T-helper 1 cell (primary cell): ENCODE results near the gene TEX51.

Experiments
- DNase-seq, 5 donors: peaks; one replicate each; pipeline ENCODE4 v3.0.0-alpha.2; 2012 to 2020
- total RNA-seq, 4 donors: gene quantifications; one replicate each; lab custom pipeline; 2026; lab: John Stamatoyannopoulos, UW

Gene TEX51
- total RNA-seq: 0 reads per million in 4 donors

DNA sequence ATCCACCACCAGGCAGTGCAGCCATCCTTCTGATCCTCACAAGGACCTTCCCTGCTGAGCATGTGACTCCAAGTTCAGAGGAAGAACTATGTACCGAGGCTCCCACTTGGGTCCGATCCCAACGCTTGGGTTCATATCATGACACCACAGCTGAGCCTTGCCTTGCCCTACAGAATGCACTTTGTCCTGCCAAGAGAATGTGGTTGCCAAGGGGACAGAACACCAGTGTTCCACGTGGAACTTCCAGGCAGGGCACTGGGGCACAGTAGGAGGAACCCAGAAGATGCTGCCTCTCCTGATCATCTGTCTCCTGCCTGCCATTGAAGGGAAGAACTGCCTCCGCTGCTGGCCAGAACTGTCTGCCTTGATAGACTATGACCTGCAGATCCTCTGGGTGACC, at the start of gene TEX51:
Gene TEX51 (plus strand): TSS at position 255 of the 400 bp plus-strand sequence. CDS start 29 bp downstream, at position 284.
- no peak for DNase-seq

DNA sequence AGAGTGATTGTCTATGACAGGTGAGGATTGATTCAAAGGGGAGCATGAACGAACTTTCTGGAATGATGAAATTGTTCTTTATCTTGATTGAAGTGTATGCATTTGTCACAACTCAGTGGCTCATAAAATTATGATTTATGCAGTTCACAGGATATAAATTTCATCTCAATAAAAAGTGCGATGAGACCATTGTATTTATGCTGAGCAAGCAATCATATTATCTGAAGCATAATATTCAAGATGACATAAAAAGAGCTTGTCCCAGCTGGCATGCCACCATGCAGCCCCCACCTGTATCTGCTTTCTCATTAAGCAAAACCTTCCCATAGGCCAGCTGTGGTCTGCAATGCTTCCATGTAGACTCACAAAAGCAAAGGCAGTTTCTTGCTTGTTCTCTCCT, 49.6 kb upstream of the TEX51 start:
- DNase-seq: no peak

DNA sequence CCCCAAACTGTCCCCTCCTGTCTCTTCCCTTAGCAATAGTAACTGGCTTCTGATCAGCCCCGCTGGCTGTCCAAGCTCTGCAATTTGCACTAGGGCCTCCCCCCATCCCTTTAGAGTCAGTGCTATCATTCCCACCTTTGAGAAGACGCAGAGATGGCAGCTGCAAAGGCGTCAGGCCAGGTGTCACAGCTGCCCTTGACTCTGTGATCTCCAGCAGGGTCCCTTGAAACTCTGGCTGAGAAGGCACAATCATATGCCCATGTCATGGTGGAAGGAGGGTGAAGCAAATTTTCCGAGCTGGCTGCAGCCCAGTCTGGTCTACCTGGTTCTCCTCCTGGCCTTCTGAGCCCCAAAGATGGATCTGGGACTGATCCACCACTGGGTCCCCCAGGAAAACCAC, 49.2 kb upstream of the TEX51 start:
- DNase-seq: no peak

DNA sequence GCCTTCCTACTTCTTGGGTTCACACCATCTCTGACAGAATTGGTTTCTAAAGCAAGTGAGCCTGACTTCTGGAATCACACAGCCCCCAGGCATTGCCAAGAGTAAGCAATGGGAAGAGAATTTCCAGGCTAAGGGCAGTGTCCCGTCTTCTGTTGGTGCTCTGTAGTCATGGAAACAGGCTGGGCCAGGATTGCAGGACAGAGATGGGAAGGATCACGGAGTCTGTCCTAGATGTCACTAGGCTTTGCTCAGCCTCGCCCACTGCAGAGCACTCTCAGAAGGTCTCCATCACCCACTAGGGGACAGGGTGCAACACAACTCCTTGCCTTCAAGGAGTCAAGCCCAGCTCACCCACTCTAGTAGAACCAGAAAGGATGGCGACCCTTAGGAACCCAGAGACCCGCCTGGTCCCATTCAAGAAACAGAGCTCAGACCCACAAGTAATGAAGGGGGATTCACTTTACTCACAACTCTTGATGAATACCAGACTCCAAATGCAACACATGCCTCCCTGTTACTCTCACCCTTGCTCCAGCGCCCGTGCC, 48.6 kb upstream of the TEX51 start:
- DNase-seq: no peak

DNA sequence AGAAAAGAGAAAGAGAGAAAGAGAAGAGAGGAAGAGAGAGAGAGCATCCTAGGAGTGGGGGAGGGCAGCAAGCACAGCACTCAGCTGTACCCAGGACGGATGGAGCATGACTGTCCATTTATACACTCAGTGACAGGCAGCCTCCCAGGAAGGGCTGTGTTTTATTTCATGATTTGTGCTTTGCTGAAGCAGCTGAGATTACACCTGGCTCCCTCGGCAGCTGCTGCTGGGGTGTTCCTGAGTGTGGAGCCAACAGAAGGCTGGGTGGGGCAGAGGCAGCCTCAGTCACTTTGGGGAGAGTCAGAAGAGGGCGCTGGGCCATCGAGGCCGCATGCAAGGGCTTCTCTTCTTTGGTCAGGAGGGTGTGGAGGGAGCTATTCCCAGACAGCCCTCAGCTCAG, 47.8 kb upstream of the TEX51 start:
- no peak for DNase-seq

DNA sequence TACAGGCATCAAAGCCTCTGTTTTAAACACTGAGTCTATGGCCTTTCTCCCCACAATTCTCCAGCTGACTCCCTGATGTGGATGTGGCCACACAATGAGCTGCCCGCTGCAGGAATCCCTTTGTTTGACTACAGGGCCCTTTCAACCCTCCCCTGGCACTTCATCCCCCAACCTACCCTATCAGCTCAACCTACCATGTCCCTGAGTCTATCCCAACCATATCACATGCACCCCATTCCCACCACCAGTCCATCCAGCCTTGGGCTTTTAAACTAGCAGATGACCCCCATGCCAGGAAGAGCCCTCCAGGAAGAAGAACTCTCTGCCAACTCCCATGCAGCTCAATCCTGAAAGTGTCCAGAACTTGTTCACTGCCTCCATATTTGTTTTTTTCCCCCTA, 46.9 kb upstream of the TEX51 start:
- DNase-seq: no peak

DNA sequence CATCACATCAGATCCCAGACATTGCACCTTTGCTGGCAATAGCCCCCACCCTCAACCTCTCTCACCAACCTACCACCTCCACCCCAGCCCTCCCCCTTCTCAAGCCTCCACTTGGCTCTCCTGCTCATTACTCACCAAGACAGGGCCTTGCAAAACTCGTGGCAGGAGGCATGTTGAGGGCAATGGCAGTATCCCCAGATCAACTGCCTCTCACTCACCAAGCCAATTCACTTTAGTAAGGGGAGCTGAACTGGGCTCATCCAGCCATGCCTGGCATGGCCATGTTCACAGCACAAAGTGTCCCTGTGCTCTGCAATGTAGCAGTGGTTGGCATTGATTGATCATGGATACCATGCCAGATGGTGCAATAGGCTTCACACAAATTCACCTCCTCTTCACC, 46.3 kb upstream of the TEX51 start:
- DNase-seq: no peak

DNA sequence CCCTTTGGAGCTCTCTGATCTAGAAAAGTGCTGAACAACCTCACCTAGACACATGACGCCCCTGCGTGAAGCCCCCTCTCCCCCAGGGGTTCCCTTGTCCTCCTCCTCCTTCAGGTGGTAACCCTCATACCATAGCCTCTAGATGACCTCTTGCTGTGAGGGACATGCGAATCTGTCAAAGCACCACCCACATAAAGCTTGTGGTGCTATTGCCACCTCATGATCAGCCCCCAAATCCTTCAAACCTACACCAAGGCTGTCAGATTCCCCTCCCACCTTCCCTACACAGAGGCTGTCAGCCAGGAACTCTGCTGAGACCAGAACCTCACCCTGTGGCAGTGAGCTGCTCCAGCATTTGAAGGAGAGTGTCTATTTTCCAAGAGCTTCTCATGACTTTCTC, 43.1 kb upstream of the TEX51 start:
- no peak for DNase-seq

DNA sequence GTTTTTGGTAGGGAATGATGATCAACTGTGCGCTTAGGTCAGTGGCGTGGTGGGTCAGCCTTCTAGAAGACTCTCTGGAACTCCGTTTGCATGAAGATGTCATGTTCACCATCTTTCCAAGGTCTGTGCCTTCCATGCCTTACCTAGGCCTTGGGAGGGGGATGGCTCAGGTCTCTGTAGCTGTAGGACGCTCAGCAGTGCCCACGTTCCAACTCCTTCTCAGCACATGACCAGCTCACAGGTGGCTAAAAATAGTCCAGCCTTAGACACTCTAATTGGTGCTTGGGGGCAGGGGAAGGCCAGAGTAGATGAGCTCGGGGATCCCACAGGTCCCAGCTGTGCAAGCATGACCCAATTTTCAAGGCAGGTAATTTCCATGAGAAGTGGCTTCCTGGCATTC, 42.3 kb upstream of the TEX51 start:
- DNase-seq: no peak

DNA sequence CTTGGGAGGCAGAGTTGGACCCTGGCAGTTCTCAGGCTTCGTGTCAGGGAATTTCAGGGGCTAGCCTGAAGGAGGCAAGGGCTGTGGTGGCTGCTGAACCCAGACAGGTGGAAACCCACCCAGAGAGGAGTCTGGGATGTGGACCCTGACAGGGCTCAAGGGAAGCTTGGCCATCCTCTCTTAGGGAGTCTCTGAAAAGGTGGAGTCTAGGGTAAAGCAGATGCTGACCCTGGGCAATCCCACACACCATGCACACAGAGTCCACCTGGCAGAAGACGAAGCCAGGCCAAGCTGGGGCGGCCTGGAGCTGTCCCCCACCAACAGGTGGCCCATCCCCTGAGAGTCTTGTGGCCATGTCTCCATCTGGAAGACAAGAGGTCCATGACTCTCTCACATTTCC, 41.2 kb upstream of the TEX51 start:
- DNase-seq: no peak

DNA sequence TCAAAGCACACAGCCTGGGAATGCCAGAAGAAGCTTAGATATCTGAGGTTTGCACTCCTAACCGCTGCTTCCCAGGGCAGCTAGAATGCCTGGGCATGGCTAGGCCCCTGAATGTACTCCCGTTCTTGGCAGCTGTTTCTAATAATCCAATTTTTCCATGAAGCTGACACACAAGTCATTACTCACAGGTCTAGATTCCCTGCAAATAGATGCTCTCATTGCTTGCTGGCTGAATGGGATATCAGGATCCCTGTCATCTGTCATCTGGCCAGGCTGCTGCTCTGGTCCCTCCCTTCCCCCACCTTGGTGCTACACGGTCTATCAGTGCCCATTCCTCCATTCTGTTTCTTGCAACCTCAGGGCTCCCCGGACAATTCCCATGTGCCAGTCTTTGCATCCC, 40.7 kb upstream of the TEX51 start:
- DNase-seq: no peak

DNA sequence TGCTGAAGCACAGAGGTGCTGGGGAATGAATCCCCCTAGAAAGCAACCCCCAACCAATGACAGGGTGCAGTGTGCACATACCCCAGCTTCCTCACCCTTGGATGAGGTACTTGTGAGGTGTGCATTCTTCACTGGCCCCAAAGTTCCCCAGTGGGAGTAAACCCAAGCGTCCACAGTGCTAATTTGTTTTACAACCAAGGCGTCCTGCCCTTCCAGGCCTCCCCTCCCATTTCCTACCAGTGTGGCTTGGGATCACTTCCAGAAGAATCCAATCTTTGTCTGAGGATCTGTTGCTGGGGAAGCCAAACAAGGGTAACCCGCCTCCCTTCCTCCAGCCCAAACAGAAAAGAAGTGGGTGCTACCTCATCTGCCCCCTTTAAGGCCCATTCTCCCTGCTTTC, 40.3 kb upstream of the TEX51 start:
- DNase-seq: no peak

DNA sequence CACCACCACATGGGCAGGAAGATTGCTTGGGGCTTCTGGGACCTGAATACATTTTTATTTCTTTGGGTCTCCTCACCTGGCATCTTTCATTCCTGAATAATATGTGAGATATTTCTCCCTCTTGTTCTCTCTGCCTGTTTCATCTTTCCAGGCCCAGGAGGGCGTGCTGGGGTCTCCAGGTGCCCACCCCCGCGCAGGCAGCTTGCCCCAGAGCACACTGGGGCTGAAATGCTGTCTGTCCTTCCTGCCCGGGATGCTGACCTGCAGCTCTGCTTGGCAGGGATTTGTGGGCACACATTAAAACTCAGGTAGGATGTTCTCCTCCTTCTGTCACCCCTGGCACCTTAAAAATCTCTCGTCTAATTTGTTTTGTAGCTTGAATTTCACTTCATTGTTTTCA, 39.7 kb upstream of the TEX51 start:
- no peak for DNase-seq

DNA sequence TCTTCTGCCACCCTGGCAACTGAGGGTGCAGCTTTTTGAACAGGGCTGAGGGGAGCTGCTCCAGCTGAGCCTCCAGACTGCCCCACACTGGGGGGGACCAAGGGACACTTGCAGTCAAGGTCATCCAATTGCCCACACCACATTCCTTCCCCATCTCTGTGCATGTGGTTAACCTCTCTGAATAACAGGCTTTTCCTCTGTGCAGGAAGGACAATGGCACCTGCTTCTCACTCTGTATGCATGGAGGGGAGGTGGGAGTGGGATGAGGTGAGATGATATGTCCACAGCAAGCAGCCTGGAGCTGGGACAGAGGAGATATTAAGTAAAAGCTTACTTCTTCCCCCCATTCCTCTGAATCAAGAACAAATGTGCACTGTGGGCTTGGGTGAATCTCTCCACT, 39.1 kb upstream of the TEX51 start:
- DNase-seq: no peak

DNA sequence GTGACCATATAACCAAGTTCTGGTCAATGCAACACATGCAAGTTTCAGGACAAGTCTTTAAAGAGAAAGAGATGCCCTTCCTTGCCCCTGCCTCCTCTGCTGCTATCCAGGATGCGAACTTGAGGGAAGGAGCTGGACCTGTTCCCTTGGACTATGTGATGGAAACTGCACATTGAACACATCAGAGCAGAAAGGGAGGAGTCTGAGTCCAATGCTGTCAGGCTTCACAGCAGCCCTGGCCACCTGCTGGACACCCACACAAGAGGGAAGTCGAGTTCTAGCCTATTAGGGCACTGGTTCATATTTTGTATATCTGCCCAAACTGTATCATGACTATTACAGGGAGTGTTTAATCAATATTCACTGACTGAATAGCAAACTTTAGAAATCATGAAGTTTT, 38.3 kb upstream of the TEX51 start:
- DNase-seq: no peak

DNA sequence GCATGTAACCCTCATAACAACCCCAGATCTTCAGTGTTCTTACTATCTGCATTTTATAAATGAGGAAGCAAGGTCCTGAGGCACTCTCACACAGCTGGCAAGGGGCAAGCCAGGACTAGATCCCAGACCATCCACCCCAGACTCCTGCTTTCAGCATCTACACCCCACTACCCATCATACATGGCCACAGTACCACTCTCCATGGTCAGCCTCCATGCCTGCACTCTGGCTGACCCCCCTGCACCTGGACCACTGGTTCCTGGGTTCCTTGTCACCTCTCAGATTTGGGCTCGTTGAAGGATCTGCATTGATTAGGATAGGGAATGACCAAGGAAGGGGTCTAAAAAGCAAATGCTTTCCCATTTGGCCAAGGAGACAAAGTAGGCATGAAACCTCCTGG, 36.0 kb upstream of the TEX51 start:
- no peak for DNase-seq

DNA sequence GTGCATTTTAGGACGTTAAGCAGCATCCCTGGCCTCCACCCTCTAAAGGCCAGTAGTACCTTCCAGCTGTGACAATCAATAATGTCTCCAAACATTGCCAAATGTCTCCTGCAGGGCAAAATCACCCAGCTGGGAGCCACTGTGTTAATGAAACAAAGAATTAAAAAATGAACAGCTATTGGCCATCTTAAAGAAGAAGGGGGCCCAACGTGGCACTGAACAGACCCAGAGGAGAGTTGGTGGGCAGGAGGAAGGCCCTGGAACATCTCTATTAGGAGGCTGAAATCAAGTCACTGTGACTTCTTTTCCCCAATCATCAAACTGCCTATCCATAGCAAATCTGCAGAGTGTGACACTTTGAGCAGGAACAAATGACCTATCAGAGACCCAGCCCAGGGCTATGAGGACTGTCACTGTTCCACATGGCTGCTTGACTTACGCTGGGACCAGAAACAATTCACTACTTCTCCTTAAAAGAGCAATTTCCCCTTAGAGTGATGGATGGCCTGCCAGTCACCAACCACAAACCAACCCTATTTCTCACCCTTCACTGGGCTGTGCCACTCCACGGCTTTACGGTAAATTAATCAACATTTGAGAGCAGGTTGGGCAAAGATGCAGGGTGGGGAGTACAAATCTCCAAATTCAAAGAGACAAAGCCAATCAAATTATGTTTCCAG, 35.2 kb upstream of the TEX51 start:
- no peak for DNase-seq

DNA sequence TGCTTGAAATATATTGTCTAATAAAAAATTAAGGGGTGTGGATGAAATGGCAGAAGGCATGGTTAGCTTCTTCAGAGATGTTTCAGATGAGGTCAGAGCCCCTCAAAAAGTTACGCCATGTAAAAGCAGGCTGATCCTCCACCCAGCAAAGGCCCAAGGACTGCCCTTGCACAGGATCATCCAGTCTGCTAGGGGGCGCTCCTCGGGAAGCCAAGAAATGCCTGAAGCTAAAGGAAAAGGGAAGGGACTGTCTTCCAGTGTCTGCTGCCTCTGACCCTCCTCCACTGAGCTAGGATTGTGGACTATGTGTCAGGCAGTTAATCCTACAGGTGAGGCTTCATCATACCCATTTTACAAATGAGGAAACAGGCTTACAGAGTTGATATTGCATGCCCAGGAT, 33.8 kb upstream of the TEX51 start:
- DNase-seq: no peak

DNA sequence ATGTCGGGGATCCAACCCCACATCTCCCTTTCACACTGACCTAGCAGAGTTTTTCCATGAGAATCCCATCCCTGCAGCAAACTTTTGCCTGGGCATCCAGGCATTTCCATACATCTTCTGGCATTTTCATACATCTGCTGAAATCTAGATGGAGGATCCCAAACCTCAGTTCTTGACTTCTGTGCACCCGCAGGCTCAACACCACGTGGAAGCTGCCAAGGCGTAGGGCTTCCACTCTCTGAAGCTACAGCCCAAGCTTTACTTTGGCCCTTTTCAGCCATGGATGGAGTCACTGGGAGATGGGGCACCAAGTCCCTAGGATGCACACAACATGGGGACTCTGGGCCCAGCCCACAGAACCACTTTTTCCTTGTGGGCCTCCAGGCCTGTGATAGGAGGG, 32.2 kb upstream of the TEX51 start:
- no peak for DNase-seq

DNA sequence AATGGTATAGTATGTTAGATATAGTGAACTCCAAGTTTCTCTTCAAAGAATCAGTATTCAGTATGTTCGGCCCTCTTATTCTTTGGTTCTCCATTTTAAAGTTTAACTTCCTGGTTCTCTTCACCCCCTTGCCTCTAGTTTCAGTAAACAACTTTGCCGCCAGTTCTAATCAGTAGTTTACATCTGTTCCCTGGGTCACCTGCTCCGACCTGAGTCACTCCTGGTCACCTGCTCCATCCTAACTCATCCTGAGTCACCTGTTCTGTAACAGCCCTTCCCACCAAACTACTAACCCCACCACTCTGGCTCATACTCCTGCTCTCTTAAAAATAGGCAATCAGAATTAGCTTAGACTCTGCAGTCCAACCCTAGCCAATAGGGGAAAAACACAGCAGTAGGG, 23.7 kb upstream of the TEX51 start:
- no peak for DNase-seq

DNA sequence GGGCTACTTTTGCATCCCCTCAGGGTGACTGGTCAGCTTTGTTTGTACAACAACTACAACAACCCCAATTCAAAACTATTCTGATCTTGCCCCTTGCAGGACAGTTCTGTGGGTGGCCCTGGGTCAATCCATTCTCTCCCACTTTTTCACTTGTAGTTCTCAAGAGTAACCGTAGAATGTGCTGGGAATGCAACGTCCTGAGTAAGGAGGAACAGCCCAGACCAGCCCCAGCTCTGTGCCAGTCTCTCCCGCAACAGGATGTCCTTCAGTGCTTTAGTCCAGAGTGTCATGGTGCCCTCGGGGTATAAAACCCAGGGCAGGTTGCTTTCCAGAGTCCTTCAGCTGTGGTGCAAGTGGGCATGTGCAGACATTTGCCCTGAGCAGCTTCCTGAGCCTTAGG, 22.1 kb upstream of the TEX51 start:
- DNase-seq: no peak

DNA sequence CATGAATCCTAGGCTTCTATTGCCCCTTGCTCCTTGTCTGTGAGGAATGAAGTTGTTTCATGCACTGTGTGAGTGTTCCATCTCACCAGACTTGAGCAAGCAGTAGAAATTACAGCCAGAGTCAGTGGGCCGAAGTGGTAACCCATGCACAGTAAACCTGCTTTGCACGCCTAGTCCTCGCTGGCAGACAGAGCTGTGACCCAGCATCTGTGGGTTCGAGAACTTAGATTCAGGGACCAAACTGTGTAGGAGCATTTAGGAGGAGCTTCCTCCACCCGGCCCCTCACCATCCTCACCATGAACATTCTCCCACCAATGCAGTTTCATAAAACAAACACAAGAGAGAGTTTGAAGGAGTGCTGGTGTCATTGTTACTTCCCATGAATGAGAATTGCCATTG, 21.6 kb upstream of the TEX51 start:
- DNase-seq: no peak

DNA sequence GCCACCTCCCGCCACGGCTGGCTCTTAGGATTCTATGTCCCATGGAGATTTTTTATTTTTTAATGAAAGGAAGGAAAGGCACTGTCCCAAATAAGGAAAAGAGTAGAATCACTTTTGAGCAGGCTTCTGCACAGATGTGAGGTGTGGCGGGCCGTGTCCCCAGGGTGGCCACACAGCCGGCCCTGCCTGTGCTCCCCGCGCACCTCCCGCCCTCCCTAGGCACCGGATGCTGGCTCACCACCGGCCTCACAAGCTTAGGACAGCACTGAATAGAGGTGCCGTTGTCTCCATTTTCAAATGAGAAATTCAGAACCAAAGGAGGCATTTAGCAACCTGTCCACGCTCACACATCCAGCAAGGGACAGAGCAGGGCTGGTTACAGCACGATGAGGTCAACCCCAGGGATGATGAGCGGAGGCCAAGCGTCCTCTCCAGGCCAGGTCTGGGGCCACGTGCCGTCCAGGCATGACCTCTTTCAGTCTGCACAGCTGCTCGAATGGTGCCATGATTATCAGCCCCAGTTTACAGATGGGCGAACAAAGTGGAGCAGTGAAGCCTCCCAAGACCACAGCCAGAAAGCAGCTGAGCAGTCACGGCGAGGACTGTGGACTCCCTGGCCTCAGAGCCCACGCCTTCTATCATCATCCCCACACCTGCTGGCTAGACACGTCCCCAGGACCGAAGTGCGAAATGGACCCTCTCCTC, 20.7 kb upstream of the TEX51 start:
- no peak for DNase-seq

DNA sequence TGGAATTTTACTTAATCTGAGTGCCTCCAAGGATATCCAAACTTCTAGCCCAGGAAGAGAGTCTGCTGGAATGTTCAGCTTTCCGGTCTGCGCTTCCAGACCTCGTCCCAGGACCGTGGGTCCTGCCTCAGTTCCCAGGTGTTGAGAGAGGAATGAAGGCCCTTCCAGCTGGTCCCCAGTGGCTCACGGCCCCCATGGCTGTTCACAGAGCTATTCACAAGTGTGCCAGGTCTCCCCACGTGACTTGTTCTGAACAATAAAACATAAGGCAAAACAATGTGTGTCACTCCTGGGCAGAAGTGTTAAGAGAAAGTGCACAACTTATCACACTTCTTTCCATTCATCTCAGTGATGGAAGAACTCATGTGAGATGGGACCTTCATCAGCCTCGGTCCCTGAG, 20.1 kb upstream of the TEX51 start:
- DNase-seq: no peak
